SH-SY5Y (cell line): Measurements from ENCODE around the gene MX1.

Source experiments
- GATA2 ChIP-seq: IDR thresholded peaks from 2 replicates; pipeline ENCODE4 v1.6.1; 2011; ENCODE audit warnings: mild to moderate bottlenecking, low read depth, low read length
- GATA3 ChIP-seq: IDR thresholded peaks from 2 replicates; pipeline ENCODE4 v1.6.1; 2011; ENCODE audit warnings: low read depth, mild to moderate bottlenecking, low read length, moderate library complexity

GRCh38 chr21:41482301-41482700 is 56.3 kb downstream of the MX1 start:
- no peak for TF ChIP-seq GATA3
- TF ChIP-seq GATA2 = no peak
